Measurements from ENCODE around the gene EEF1AKMT1.

The EEF1AKMT1 gene

GRCh38 chr13:20773194-20774080, at the start of gene EEF1AKMT1:
TSS of gene EEF1AKMT1 (minus strand) at chr13:20773961. CDS start at chr13:20757598, 16,363 bp downstream.
- peak; percentile 88 to 89 for DNase-seq (ENCODE audit: low read depth in 2 of 2)

GRCh38 chr13:20823071-20823470, 49.3 kb upstream of the EEF1AKMT1 start:
- DNase-seq (ENCODE audit: low read depth in 2 of 2), result no peak

- DNase-seq (ENCODE audit: low read depth in 2 of 2), result no peak
Observed at GRCh38 chr13:20822406-20822805, 48.6 kb upstream of the EEF1AKMT1 start.

- DNase-seq (ENCODE audit: low read depth in 2 of 2), result no peak
Observed at GRCh38 chr13:20819715-20820114, 46.0 kb upstream of the EEF1AKMT1 start.

GRCh38 chr13:20815464-20815863, 41.7 kb upstream of the EEF1AKMT1 start:
- DNase-seq (ENCODE audit: low read depth in 2 of 2), result no peak

GRCh38 chr13:20814224-20814910, 40.6 kb upstream of the EEF1AKMT1 start:
- no peak for DNase-seq (ENCODE audit: low read depth in 2 of 2)

- no peak for DNase-seq (ENCODE audit: low read depth in 2 of 2)
Observed at GRCh38 chr13:20812890-20813289, 39.1 kb upstream of the EEF1AKMT1 start.

GRCh38 chr13:20810808-20811207, 37.0 kb upstream of the EEF1AKMT1 start:
- DNase-seq (ENCODE audit: low read depth in 2 of 2), result no peak

- no peak for DNase-seq (ENCODE audit: low read depth in 2 of 2)
Observed at GRCh38 chr13:20808874-20809273, 35.1 kb upstream of the EEF1AKMT1 start.

GRCh38 chr13:20803180-20803965, 29.6 kb upstream of the EEF1AKMT1 start:
- DNase-seq (ENCODE audit: low read depth in 2 of 2), result no peak

- no peak for DNase-seq (ENCODE audit: low read depth in 2 of 2)
Observed at GRCh38 chr13:20801707-20802106, 27.9 kb upstream of the EEF1AKMT1 start.

- DNase-seq (ENCODE audit: low read depth in 2 of 2), result no peak
Observed at GRCh38 chr13:20799726-20800416, 26.1 kb upstream of the EEF1AKMT1 start.

- no peak for DNase-seq (ENCODE audit: low read depth in 2 of 2)
Observed at GRCh38 chr13:20798027-20798426, 24.3 kb upstream of the EEF1AKMT1 start.

- no peak for DNase-seq (ENCODE audit: low read depth in 2 of 2)
Observed at GRCh38 chr13:20796791-20797508, 23.2 kb upstream of the EEF1AKMT1 start.

GRCh38 chr13:20789665-20790064, 15.9 kb upstream of the EEF1AKMT1 start:
- DNase-seq (ENCODE audit: low read depth in 2 of 2), result no peak

GRCh38 chr13:20788312-20788711, 14.6 kb upstream of the EEF1AKMT1 start:
- DNase-seq (ENCODE audit: low read depth in 2 of 2), result no peak

GRCh38 chr13:20787180-20787579, 13.4 kb upstream of the EEF1AKMT1 start:
- DNase-seq (ENCODE audit: low read depth in 2 of 2), result no peak

- DNase-seq (ENCODE audit: low read depth in 2 of 2), result no peak
Observed at GRCh38 chr13:20782116-20782708, 8.5 kb upstream of the EEF1AKMT1 start.

- DNase-seq (ENCODE audit: low read depth in 2 of 2), result no peak
Observed at GRCh38 chr13:20780317-20780716, 6.6 kb upstream of the EEF1AKMT1 start.

GRCh38 chr13:20779405-20779804, 5.6 kb upstream of the EEF1AKMT1 start:
- no peak for DNase-seq (ENCODE audit: low read depth in 2 of 2)
